Activated gamma-delta T cell treated with anti-CD3 and anti-CD28 coated beads, Interleukin-2, amount 50 U/mL, for 16 hours (primary cell): ENCODE data around the gene NOSIP.

Source experiments
- DNase-seq: peaks from one replicate; pipeline ENCODE4 v3.0.0-alpha.2; 2020; ENCODE audit warnings: low read depth

Gene NOSIP

GRCh38 chr19:49570997-49571676, 9.2 kb downstream of the NOSIP start:
- DNase-seq: no peak

DNA sequence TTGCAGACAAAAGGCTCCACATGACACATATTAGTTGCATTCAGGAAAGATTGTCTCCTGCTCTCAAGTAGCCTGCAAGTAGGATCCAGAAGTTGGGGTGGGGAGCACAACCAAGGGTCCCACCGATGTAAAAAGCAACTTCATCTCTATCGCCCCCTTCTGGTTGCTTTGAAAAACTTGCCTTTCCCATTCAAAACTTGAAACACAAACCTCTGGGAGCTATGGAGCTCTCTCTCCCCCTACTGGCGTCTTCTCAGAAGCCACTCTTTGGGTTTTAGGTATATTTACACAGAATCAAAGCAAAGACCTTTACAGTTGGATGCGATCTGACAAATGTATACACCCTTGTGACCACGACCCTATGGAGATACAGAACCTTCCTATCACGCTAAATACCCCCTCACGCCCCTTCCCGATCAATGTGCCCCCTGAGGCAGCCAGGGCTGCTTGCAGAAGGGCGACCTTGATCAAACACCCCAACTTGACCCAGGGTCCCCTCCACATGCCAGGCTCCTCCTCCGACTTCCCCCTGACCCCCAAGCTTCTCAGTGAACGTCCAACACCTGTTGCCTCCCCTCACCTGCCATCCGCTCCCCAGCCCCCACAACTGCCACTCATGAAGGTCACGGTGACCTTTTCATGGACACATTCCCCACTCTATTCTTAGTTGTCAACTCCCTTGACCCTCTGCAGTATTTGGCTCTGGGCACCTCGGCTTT, 10.1 kb downstream of the NOSIP start:
- DNase-seq: peak; percentile 63

GRCh38 chr19:49567861-49568441, 12.4 kb downstream of the NOSIP start:
- peak; percentile 65 for DNase-seq

DNA sequence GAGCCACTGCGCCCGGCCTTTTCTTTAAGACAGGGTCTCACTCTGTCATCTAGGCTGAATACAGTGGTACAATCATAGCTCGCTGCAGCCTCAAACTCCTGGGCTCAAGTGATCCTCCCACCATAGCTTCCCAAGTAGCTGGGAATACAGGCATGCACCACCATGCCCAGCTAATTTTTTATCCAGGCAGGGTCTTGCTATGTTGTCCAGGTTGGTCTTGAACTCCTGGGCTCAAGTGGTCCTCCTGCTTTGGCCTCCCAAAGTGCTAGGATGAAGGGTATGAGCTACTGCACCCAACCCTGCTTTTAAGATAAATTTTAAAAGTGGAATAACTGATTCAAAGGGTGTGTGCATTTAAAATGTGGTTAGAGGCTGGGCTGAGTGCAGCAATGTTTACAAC, 14.1 kb downstream of the NOSIP start:
- no peak for DNase-seq

- DNase-seq: no peak
These were observed 15.1 kb downstream of the NOSIP start for GRCh38 chr19:49565261-49565660.

DNA sequence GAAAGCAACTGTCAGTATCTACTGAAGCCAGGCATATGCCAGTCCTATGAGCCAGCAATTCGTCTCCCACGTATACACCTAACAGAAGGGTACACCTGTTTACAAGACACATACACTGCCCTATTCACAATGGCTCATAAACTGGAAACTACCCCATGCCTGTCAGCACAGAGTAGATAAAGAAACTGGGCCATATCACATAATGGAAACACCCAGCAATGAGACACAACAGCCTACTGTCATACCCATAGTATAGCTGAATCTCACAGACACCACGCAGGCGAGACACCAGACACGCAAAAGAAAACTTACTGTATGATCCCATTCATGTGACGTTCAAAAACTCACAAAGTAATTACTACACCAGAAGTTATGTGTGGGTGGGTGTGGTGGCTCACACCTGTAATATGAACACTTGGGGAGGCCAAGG, 15.7 kb downstream of the NOSIP start:
- no peak for DNase-seq

DNA sequence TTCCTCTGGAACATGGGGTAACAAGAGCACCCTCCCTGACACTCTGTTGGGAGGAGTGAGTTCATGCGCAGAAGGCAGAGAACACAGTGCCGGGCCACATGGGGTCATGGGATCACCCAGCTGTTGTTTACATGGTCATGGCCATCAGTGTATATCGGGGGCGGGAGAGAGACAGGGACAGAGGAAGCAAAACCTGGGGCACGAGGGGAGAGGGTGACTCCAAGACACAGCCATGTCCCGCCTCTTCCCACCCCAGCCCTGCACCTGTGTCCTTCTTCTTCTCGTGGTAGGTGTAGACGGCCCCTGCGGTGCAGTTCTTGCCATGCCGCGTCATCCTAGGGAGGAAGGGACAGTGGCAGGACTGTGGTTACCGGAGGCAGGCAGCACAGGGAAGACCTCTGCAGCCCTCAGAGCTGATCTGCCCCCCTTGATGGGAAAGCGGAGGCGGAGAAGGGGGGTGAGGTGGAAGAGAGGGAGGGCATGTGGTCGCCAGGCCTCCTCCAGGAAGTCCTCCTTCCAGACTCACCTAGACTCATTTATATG, 19.9 kb downstream of the NOSIP start:
- DNase-seq: peak; percentile 37

DNA sequence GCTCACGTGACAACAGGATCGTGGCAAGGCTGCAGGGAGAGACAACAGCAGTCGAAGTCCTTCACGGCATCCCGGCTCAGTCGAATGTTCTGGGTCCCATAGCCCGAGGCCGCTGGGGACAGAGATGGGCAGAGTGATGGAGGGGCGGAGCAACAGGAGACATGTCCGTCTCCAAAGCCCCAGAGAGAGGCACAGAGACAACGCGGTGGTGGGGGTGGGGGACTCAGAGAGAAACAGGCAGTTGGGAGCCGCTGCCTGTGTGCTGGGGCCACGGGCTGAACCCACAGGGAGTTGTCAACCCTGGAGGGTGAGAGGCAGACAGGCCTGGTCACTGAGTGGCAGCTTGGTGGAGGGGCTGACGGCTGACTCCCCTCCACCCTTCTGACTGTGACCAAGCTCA, 20.4 kb downstream of the NOSIP start:
- DNase-seq: no peak

- no peak for DNase-seq
These were observed 20.9 kb downstream of the NOSIP start for GRCh38 chr19:49559443-49559842.

DNA sequence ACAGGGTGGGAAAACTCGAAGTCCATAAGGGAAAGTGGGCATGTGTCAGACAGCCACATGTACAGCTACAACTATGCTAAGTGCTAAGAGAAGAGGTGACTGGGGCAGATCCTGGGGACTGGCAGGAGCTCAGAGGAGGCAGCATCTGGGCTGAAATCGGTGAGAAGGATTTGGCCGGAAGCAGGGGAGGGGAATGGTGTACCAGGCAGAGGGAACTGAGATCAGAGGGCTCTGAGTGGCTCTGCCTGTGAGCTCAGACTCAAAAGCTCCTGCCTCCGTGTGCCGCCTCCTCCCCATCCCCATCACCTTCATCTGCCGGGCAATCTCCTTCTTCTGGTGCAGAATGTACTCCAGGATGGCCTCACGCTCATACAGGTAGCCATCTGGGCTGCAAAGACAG, 21.8 kb downstream of the NOSIP start:
- no peak for DNase-seq

GRCh38 chr19:49557641-49558325, 22.6 kb downstream of the NOSIP start:
- no peak for DNase-seq

- DNase-seq: peak; percentile 51
These were observed 23.7 kb downstream of the NOSIP start for GRCh38 chr19:49556412-49557398.

GRCh38 chr19:49555600-49556411, 24.6 kb downstream of the NOSIP start:
- peak; percentile 62 for DNase-seq

DNA sequence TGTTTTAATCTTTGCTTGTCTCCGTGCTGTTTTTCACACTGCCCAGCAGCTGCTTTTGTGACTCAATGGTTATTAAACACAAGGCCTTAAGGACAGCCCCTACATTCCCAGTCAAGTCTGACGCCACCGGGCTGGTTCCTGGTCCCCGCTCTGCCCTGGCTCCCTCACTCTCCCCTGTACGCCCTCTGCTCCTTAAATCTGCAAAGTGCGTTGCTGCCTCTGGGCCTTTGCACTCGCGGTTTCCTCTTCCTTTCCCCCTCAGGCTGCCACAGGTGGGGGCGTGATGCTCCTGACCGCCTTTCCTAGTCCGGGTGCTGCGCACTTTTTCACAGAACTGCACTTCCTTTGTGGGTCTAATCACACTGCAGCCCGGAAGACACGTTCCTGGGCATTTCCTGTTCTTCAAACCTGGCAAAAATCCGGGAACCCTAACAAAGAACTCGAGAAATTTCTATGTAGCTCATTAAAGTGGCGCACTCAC, 25.6 kb downstream of the NOSIP start:
- no peak for DNase-seq

DNA sequence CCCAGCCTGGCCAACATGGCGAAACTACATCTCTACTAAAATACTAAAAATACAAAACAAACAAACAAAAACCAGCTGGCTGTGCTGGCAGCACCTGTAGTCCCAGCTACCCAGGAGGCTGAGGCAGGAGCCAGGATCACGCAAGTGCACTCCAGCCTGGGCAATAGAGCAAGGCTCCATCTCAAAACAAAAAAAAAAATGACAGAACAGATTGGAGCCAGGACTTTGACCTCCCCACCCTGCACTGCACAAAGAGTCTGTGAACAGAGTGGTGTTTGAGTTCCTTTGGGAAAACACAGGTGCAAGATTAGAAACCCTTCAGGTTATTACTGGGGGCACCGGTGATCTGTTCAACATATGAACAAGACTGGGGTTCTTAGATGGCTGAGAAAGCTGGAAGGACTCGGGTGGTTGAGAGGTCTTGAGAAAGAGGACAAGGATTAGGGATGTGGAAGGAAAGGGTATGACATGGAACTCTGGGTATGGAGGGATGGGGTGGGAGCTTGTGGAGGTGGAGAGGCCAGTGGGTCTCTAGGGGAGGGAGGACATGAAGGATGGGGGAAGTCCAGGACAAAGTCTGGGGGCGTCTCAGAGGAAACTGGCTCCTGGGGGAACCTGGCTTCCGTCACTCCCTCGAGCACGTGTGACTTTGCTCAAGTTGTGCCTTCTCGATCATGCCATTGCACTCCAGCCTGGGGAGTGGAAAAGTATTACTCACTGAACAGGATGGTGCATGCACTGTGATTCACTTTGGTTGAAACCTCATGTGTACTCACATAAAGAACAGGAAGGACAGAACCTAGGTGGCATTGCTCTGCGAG, 26.7 kb downstream of the NOSIP start:
- peak; percentile 45 for DNase-seq

- no peak for DNase-seq
These were observed 27.6 kb downstream of the NOSIP start for GRCh38 chr19:49552749-49553148.

DNA sequence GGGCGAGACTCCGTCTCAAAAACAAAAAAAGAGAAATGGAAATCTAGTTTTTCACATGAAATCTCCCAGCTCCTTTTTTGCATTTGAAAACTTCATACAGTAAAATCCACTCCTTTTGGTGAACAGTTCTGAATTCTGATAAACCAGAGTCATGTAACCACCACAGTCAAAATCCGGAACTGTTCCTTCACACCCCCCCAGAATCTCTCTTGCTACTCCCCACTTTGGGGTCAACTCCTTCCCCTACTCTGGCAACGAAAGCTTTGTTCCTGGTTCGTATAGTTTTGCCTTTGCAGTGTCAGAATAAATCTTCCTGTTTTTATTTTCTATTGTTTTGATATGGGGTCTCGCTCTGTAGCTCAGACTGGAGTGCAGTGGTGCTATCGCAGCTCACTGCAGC, 28.8 kb downstream of the NOSIP start:
- no peak for DNase-seq

GRCh38 chr19:49549045-49549444, 31.3 kb downstream of the NOSIP start:
- no peak for DNase-seq

GRCh38 chr19:49546825-49547565, 33.4 kb downstream of the NOSIP start:
- DNase-seq: peak; percentile 59
